ENCODE results near the gene UGT2B15. TPM values are rescaled to one million over a fixed set of nuclear protein-coding genes. Genes with fewer than 3 reads are reported as not detected.

Gene UGT2B15
- total RNA-seq, 2 experiments from 2014 or later, result not detected

DNA sequence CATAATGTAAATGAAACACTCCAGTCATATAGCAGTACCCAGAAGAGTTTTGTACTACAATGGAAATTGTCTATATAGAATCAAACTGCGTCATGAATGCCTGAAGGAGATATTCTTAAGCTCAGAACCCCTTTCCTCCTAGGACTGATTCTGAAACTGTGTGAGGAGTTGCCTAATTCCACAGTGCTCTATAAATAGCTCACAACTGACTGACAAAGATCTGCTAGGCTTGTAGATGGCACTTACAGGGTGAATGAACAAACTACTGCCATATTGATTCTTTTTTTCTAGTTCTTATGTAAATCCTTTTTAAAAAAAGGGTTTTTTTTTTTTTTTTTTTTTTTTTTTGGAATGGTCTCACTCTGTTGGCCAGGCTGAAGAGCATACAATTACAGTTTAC is 64.2 kb downstream of the UGT2B15 start:
- intact Hi-C loops (cut with micrococcal nuclease), result no loop called here
- Mint-ChIP-seq H3K27me3 (peaks cover 2% of the 10 kb centered on the region), H3K27ac (no peak overlapping the region), H3K9me3 (no peaks in the 10 kb centered on the region), H3K36me3 (ENCODE audit: low read depth) (no peaks in the 10 kb centered on the region), H3K4me3 (no peak overlapping the region), H3K4me1 (ENCODE audit: low read depth) (no peaks in the 10 kb centered on the region)
- ATAC-seq, result no peak
- DNase-seq, result no peak
- ChIA-PET CTCF (no interaction called here), POLR2A (no interaction called here)
- no peak for TF ChIP-seq CTCF (IDR thresholded peaks at IDR 0.05)

DNA sequence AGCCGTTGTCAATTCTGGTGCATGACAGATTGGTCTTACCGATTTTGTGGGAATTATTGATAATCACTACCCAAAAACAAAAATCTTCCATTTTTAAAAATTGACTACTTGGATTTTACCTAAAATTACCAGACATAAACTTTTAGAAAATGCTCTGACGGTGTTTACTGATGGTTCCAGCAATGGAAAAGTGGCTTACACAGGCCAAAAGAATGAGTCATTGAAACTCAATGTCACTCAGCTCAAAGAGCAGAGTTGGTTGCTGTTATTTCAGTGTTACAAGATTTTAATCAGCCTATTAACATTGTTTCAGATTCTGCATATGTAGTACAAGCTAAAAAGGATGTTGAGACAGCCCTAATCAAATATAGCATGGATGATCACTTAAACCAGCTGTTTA is 71.3 kb downstream of the UGT2B15 start:
- ChIA-PET POLR2A (no interaction called here), CTCF (no interaction called here)
- DNase-seq, result no peak
- Mint-ChIP-seq H3K27me3 (no peaks in the 10 kb centered on the region), H3K4me1 (ENCODE audit: low read depth) (no peaks in the 10 kb centered on the region), H3K27ac (no peak overlapping the region), H3K9me3 (no peaks in the 10 kb centered on the region), H3K4me3 (no peak overlapping the region), H3K36me3 (ENCODE audit: low read depth) (no peaks in the 10 kb centered on the region)
- no peak for TF ChIP-seq CTCF (IDR thresholded peaks at IDR 0.05)
- ATAC-seq, result no peak
- intact Hi-C loops (cut with micrococcal nuclease), result no loop called here

DNA sequence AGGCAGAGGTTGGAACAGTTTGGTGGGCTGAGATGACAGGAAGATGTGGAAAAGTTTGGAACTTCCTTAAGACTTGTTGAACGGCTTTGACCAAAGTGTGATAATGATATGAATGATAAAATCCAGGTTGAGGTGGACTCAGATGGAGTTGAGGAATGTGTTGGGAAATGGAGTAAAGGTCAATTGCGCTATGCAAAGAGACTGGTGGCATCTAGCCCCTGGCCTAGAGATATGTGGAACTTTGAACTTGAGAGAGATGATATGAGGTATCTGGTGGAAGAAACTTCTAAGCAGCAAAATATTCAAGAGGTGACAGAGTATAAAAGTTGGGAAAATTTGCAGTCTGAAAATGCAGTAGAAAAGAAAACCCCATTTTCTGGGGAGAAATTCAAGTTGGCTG is 73.0 kb downstream of the UGT2B15 start:
- no peaks in the 10 kb centered on the region for H3K36me3 Mint-ChIP-seq (ENCODE audit: low read depth)
- no peak overlapping the region for H3K4me3 Mint-ChIP-seq
- CTCF ChIA-PET, result no interaction called here
- H3K4me1 Mint-ChIP-seq (ENCODE audit: low read depth), result no peaks in the 10 kb centered on the region
- POLR2A ChIA-PET, result no interaction called here
- TF ChIP-seq CTCF (IDR thresholded peaks at IDR 0.05), result no peak
- H3K27ac Mint-ChIP-seq, result no peak overlapping the region
- no peak for ATAC-seq
- H3K9me3 Mint-ChIP-seq, result no peaks in the 10 kb centered on the region
- no peak for DNase-seq
- H3K27me3 Mint-ChIP-seq, result peaks cover 1% of the 10 kb centered on the region
- intact Hi-C loops (cut with micrococcal nuclease), result no loop called here

Other genes with a start within 250 kb of the UGT2B15 start
- under 1 TPM in 1 of 2 experiments, not detected in 1; 0.11 TPM for gene TMPRSS11E, start 223.2 kb downstream of the UGT2B15 start, total RNA-seq
- gene UGT2B17, start 94.3 kb downstream of the UGT2B15 start, total RNA-seq, result not detected
- not detected for gene UGT2B10, start 145.3 kb upstream of the UGT2B15 start, total RNA-seq